SU-DHL-6 (cell line): Measurements from ENCODE around the gene OSGIN1.

Experiments used
- EZH2phosphoT487 ChIP-seq: fragments of 200-600 bp; sonication (generic), shearing (Covaris generic); conservative IDR thresholded peaks from 2 replicates; pipeline ENCODE4 v1.6.1; 2018; ENCODE audit warnings: mild to moderate bottlenecking, antibody characterized with exemption, low read length, moderate library complexity, mixed read lengths
- TF ChIP-seq, protein P1 (sequence below): fragments of 200-600 bp; sonication (generic); IDR thresholded peaks from one replicate; pipeline ENCODE4 v1.5.1; 2017; ENCODE audit warnings: antibody characterized with exemption, mild to moderate bottlenecking, low read length, moderate library complexity; ENCODE audit not compliant: insufficient read depth, poor library complexity, severe bottlenecking

DNA sequence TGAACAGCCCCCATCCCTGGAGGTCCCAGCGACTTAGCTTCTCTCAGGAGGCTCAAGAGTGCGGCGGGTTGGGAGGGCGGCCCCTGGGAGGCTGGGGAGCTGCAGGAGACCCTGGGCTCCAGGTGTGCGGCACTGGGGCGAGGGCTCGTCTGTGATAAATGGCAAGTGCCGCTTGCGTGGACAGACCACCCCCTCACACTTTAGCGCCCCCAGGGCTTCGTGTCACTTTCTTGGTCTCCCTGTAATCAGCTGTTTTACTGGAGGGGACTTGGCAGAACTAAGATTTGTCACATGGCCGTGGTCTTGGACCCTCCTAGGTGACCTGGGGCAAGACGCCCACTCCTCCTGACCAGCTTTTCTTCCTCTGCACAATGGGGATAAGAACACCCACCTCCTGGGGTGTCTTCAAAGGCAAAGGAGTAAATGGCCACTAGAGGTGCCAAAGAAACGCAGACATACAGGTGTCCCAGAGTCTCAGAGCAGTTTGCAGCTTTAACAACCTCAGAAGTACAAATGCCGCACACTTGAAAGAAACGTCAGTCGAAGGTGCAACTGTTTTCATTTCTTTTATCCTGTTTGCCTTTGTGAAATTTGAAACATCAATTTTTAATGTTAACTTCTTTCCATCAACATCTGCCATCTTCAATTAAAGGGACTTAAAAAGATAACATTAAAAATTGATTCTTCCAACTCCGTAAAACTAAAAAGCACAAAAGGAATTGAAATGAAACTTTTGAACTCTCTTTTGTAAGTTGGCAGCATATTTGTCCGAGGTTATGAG is 946 bp downstream of the OSGIN1 start:
- TF ChIP-seq, protein P1, sequence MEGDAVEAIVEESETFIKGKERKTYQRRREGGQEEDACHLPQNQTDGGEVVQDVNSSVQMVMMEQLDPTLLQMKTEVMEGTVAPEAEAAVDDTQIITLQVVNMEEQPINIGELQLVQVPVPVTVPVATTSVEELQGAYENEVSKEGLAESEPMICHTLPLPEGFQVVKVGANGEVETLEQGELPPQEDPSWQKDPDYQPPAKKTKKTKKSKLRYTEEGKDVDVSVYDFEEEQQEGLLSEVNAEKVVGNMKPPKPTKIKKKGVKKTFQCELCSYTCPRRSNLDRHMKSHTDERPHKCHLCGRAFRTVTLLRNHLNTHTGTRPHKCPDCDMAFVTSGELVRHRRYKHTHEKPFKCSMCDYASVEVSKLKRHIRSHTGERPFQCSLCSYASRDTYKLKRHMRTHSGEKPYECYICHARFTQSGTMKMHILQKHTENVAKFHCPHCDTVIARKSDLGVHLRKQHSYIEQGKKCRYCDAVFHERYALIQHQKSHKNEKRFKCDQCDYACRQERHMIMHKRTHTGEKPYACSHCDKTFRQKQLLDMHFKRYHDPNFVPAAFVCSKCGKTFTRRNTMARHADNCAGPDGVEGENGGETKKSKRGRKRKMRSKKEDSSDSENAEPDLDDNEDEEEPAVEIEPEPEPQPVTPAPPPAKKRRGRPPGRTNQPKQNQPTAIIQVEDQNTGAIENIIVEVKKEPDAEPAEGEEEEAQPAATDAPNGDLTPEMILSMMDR = no peak
- no peak for TF ChIP-seq EZH2phosphoT487
